HepG2 (cell line): Measurements from ENCODE around the gene HMBS. TPM values are rescaled to one million over a fixed set of nuclear protein-coding genes. Genes with fewer than 3 reads are reported as not detected.
A peak's percentile ranks its signal among the peaks of the same experiment; 100 is the strongest.

Experiments used
- AKAP8 ChIP-seq: sonication (generic); formaldehyde crosslinking; IDR thresholded peaks from 2 replicates; pipeline ENCODE4 v1.5.1; 2020; ENCODE audit warnings: mild to moderate bottlenecking, missing genetic modification reagents
- ARID4A ChIP-seq: sonication (generic); formaldehyde crosslinking; IDR thresholded peaks from 2 replicates; pipeline ENCODE4 v1.5.0; 2020; ENCODE audit warnings: mild to moderate bottlenecking, missing genetic modification reagents, borderline replicate concordance
- ASH2L ChIP-seq: fragments of 300-600, 200-600 bp; sonication (generic); IDR thresholded peaks from 2 replicates; pipeline ENCODE4 v1.7.0; 2017; ENCODE audit warnings: low read depth, mild to moderate bottlenecking, moderate library complexity, mixed read lengths, low read length; ENCODE audit not compliant: insufficient read length
- FOXP1 ChIP-seq, 2 experiments: fragments of 450-650 bp in 1 of 2; IDR thresholded peaks; 2 replicates each; pipeline ENCODE4 v1.6.1; 2017 to 2018; ENCODE audit warnings: antibody characterized with exemption in 1 of 2
- KLF16 ChIP-seq, 2 experiments: sonication (generic) in 1 of 2; formaldehyde crosslinking in 1 of 2; IDR thresholded peaks; 2 replicates each; pipeline versions ENCODE4 v1.6.1 to v1.8.0; 2016 to 2023; ENCODE audit warnings: missing genetic modification reagents in 2 of 2, missing compliant biosample characterization in 1 of 2
- MNT ChIP-seq: fragments of 450-650 bp; IDR thresholded peaks from 2 replicates; pipeline ENCODE4 v1.6.1; 2016
- POLR2G ChIP-seq: fragments of 200-400 bp; formaldehyde crosslinking; IDR thresholded peaks from 2 replicates; pipeline ENCODE4 v1.6.1; 2018; ENCODE audit warnings: mild to moderate bottlenecking, low read depth, low read length, moderate library complexity
- TSC22D2 ChIP-seq: sonication (generic); formaldehyde crosslinking; IDR thresholded peaks from 2 replicates; pipeline ENCODE4 v1.5.1; 2020; ENCODE audit warnings: missing genetic modification reagents, mild to moderate bottlenecking, borderline replicate concordance
- ZHX2 ChIP-seq, 2 experiments: sonication (generic) in 1 of 2; formaldehyde crosslinking in 1 of 2; IDR thresholded peaks; 2 replicates each; pipeline versions ENCODE4 v1.6.1 to v1.9.0; 2014 to 2022; ENCODE audit warnings: antibody characterized with exemption in 1 of 2, borderline replicate concordance in 1 of 2, inconsistent platforms in 1 of 2, low read depth in 1 of 2, missing genetic modification reagents in 1 of 2
- ZNF12 ChIP-seq: sonication (generic); formaldehyde crosslinking; IDR thresholded peaks from 2 replicates; pipeline ENCODE4 v1.5.0; 2020; ENCODE audit warnings: missing genetic modification reagents
- ZNF143 ChIP-seq: sonication (generic); formaldehyde crosslinking; IDR thresholded peaks from 2 replicates; pipeline ENCODE4 v1.4.0; 2020; ENCODE audit warnings: missing genetic modification reagents
- ZNF235 ChIP-seq: sonication (generic); formaldehyde crosslinking; IDR thresholded peaks from 2 replicates; pipeline ENCODE4 v1.8.1; 2023; ENCODE audit warnings: mild to moderate bottlenecking, missing genetic modification reagents, borderline replicate concordance
- ZNF34 ChIP-seq: sonication (generic); formaldehyde crosslinking; IDR thresholded peaks from 2 replicates; pipeline ENCODE4 v1.4.0; 2020; ENCODE audit warnings: mild to moderate bottlenecking, missing genetic modification reagents, borderline replicate concordance
- ZNF367 ChIP-seq: sonication (generic); formaldehyde crosslinking; IDR thresholded peaks from 2 replicates; pipeline ENCODE4 v1.4.0; 2020; ENCODE audit warnings: missing genetic modification reagents, borderline replicate concordance
- ZNF891 ChIP-seq: sonication (generic); formaldehyde crosslinking; IDR thresholded peaks from 2 replicates; pipeline ENCODE4 v1.5.0; 2020; ENCODE audit warnings: mild to moderate bottlenecking, missing genetic modification reagents
- polyA plus RNA-seq, 8 experiments: library from polyadenylated mRNA; depleted of rRNA in 3 of 8; stranded (reverse) in 7 of 8; unstranded in 1 of 8; fragments of >200 nt; fragmentation: Illumina TruSeq in 4 of 8; extraction: Trizol in 4 of 8; gene quantifications; 2 replicates each; pipeline versions ENCODE4 v1.2.1 to v1.2.3, GENCODE V29; 2011 to 2016; ENCODE audit warnings: low read depth in 4 of 8, missing spikeins in 1 of 8, mixed read lengths in 1 of 8; ENCODE audit not compliant: insufficient read depth in 1 of 8
- total RNA-seq, 5 experiments: library from RNA; depleted of rRNA; stranded (reverse); fragments of >200 nt; fragmentation: Illumina TruSeq; extraction: Trizol; gene quantifications; 2 replicates each; pipeline ENCODE4 v1.2.3, GENCODE V29; 2016; ENCODE audit warnings: low read depth in 1 of 5

The HMBS gene
- total and polyA plus RNA-seq, 2 of the 13 experiments (the other 11 are each of a cell fraction or from before 2014, with no cell fraction given), result 9.4 to 46.9 TPM

- no peak for TF ChIP-seq ASH2L
- TF ChIP-seq ZHX2 (IDR thresholded peaks at IDR 0.05; ENCODE audit: low read depth), result no peak
- TF ChIP-seq ZHX2 (CRISPR knock-in tag; IDR thresholded peaks at IDR 0.05; ENCODE audit: borderline replicate concordance), result no peak
- no peak for TF ChIP-seq KLF16 (CRISPR knock-in tag; IDR thresholded peaks at IDR 0.05)
- no peak for TF ChIP-seq ZNF367 (CRISPR knock-in tag)
- TF ChIP-seq ZNF891 (CRISPR knock-in tag), result peak; percentile 37; the same call in 1 of the 2 replicates
- TF ChIP-seq ARID4A (CRISPR knock-in tag), result no peak
- TF ChIP-seq ZNF12, result no peak
- peak; percentile 60 for TF ChIP-seq POLR2G
- no peak for TF ChIP-seq ZNF143 (CRISPR knock-in tag)
- no peak for TF ChIP-seq ZNF34 (CRISPR knock-in tag)
- TF ChIP-seq FOXP1 (IDR thresholded peaks at IDR 0.05), result no peak
- TF ChIP-seq FOXP1 (CRISPR knock-in tag; IDR thresholded peaks at IDR 0.05), result no peak
- no peak for TF ChIP-seq MNT
- no peak for TF ChIP-seq TSC22D2
- no peak; the same call in 1 of the 2 replicates for TF ChIP-seq AKAP8 (CRISPR knock-in tag)
- TF ChIP-seq ZNF235 (CRISPR knock-in tag), result peak; percentile 9; the same call in 1 of the 2 replicates
Measured at GRCh38 chr11:119093942-119094815, 9.5 kb downstream of the HMBS start (continued).
